Measurements from ENCODE around the gene AFM.

AFM gene

GRCh38 chr4:73481358-73481757 is at the start of gene AFM:
Gene AFM (plus strand): TSS chr4:73481745. CDS start chr4:73481776, 31 bp downstream.
- no peak for TF ChIP-seq CTCF (IDR thresholded peaks at IDR 0.05; ENCODE audit: borderline replicate concordance, extremely low read depth, low read length, poor library complexity, severe bottlenecking)
- TF ChIP-seq EZH2 (IDR thresholded peaks at IDR 0.05; ENCODE audit: borderline replicate concordance, low read depth, low read length, severe bottlenecking), result no peak
- no peaks in the 10 kb centered on the region for H3K4me1 ChIP-seq (ENCODE audit: insufficient read depth, low read length)

GRCh38 chr4:73431813-73432168 is 49.8 kb upstream of the AFM start:
- Histone ChIP-seq H3K9me3 (ENCODE audit: insufficient read depth, low read length, severe bottlenecking) (no peaks in the 10 kb centered on the region), H3K9ac (ENCODE audit: low read depth, low read length) (no peak overlapping the region), H3K79me2 (ENCODE audit: insufficient read depth, low read length) (no peaks in the 10 kb centered on the region), H3K4me2 (ENCODE audit: insufficient read depth, low read length) (no peak overlapping the region), H3K4me3 (ENCODE audit: low read depth in 1 of 2, low read length in 2 of 2) (no peak overlapping the region), H2AFZ (ENCODE audit: low read depth, low read length) (no peak overlapping the region), H3K27ac (ENCODE audit: low read length) (no peak overlapping the region), H3K36me3 (ENCODE audit: insufficient read depth, low read length) (no peaks in the 10 kb centered on the region), H3K27me3 (ENCODE audit: insufficient read depth, low read length, poor library complexity) (no peaks in the 10 kb centered on the region), H4K20me1 (ENCODE audit: insufficient read depth, low read length) (no peaks in the 10 kb centered on the region), H3K4me1 (ENCODE audit: insufficient read depth, low read length) (no peaks in the 10 kb centered on the region)
- TF ChIP-seq EZH2 (IDR thresholded peaks at IDR 0.05; ENCODE audit: borderline replicate concordance, low read depth, low read length, severe bottlenecking) (no peak), CTCF (IDR thresholded peaks at IDR 0.05; ENCODE audit: borderline replicate concordance, extremely low read depth, low read length, poor library complexity, severe bottlenecking) (no peak)
- no peak for ATAC-seq (ENCODE audit: insufficient read depth, low read depth)
- no peak for DNase-seq

More at GRCh38 chr4:73481358-73481757, at the start of gene AFM:
- Histone ChIP-seq H4K20me1 (ENCODE audit: insufficient read depth, low read length) (no peaks in the 10 kb centered on the region), H3K4me3 (ENCODE audit: low read depth in 1 of 2, low read length in 2 of 2) (no peak within 1 kb of the TSS), H3K9me3 (ENCODE audit: insufficient read depth, low read length, severe bottlenecking) (no peaks in the 10 kb centered on the region), H3K79me2 (ENCODE audit: insufficient read depth, low read length) (no peaks in the 10 kb centered on the region), H3K27me3 (ENCODE audit: insufficient read depth, low read length, poor library complexity) (no peaks in the 10 kb centered on the region), H2AFZ (ENCODE audit: low read depth, low read length) (no peak within 1 kb of the TSS), H3K36me3 (ENCODE audit: insufficient read depth, low read length) (no peaks in the 10 kb centered on the region), H3K27ac (ENCODE audit: low read length) (no peak within 1 kb of the TSS), H3K4me2 (ENCODE audit: insufficient read depth, low read length) (no peak within 1 kb of the TSS), H3K9ac (ENCODE audit: low read depth, low read length) (no peak within 1 kb of the TSS)
- no peak for DNase-seq
- ATAC-seq (ENCODE audit: insufficient read depth, low read depth), result no peak

- H3K4me1 ChIP-seq (ENCODE audit: insufficient read depth, low read length), result no peaks in the 10 kb centered on the region
- no peak overlapping the region for H3K27ac ChIP-seq (ENCODE audit: low read length)
- H3K27me3 ChIP-seq (ENCODE audit: insufficient read depth, low read length, poor library complexity), result no peaks in the 10 kb centered on the region
- H3K9ac ChIP-seq (ENCODE audit: low read depth, low read length), result no peak overlapping the region
- DNase-seq (no peak), ATAC-seq (ENCODE audit: insufficient read depth, low read depth) (no peak)
- no peaks in the 10 kb centered on the region for H4K20me1 ChIP-seq (ENCODE audit: insufficient read depth, low read length)
- no peak overlapping the region for H2AFZ ChIP-seq (ENCODE audit: low read depth, low read length)
- H3K4me2 ChIP-seq (ENCODE audit: insufficient read depth, low read length), result no peak overlapping the region
- no peaks in the 10 kb centered on the region for H3K79me2 ChIP-seq (ENCODE audit: insufficient read depth, low read length)
- TF ChIP-seq EZH2 (IDR thresholded peaks at IDR 0.05; ENCODE audit: borderline replicate concordance, low read depth, low read length, severe bottlenecking), result no peak
- TF ChIP-seq CTCF (IDR thresholded peaks at IDR 0.05; ENCODE audit: borderline replicate concordance, extremely low read depth, low read length, poor library complexity, severe bottlenecking), result no peak
- no peak overlapping the region for H3K4me3 ChIP-seq (ENCODE audit: low read depth in 1 of 2, low read length in 2 of 2)
- no peaks in the 10 kb centered on the region for H3K36me3 ChIP-seq (ENCODE audit: insufficient read depth, low read length)
- H3K9me3 ChIP-seq (ENCODE audit: insufficient read depth, low read length, severe bottlenecking), result no peaks in the 10 kb centered on the region
Observed at GRCh38 chr4:73432169-73433000, 49.2 kb upstream of the AFM start.

Measured in DND-41 (cell line).